Gastroesophageal sphincter (tissue), 3 donors: ENCODE measurements around the gene ABHD17C.

Source experiments
- EP300 ChIP-seq: sonication (generic); formaldehyde crosslinking; IDR thresholded peaks from one replicate; pipeline ENCODE4 v1.6.1; 2017; ENCODE audit warnings: antibody characterized with exemption, mild to moderate bottlenecking
- POLR2A ChIP-seq, 2 donors: fragments of 450-650 bp; IDR thresholded peaks; one replicate each; pipeline ENCODE4 v1.6.1; 2017; ENCODE audit warnings: antibody characterized with exemption in 2 of 2, mild to moderate bottlenecking in 2 of 2, moderate library complexity in 1 of 2
- POLR2AphosphoS5 ChIP-seq: sonication (generic); formaldehyde crosslinking; IDR thresholded peaks from one replicate; pipeline ENCODE4 v1.6.1; 2017; ENCODE audit warnings: antibody characterized with exemption
- TF ChIP-seq, protein P1 (sequence below), 4 experiments: fragments of 200-600 bp in 2 of 4; fragments of 450-650 bp in 2 of 4; sonication (generic) in 1 of 4; IDR thresholded peaks; one replicate each; pipeline ENCODE4 v1.5.1; 2017 to 2019; ENCODE audit warnings: antibody characterized with exemption in 4 of 4, mild to moderate bottlenecking in 2 of 4, moderate library complexity in 2 of 4

DNA sequence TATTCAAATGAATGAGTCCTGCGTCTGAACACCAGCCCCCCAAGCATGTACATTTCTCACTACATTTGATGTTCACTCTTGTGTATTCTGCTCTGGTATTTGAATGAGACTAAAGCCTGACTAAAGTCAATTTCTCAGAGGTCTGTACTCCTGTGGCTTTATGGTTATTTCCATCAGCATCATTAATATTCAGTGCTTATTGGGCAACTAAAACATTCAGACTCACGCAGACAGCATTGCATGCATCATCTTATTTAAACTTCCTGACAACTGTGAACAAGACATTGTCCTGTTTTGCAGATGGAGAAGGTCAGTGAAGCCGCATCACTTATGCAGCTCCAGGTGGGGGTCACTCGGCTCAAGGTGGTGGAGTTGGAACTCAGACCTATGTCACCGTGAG, 95.1 kb downstream of the ABHD17C start:
- TF ChIP-seq, protein P1, sequence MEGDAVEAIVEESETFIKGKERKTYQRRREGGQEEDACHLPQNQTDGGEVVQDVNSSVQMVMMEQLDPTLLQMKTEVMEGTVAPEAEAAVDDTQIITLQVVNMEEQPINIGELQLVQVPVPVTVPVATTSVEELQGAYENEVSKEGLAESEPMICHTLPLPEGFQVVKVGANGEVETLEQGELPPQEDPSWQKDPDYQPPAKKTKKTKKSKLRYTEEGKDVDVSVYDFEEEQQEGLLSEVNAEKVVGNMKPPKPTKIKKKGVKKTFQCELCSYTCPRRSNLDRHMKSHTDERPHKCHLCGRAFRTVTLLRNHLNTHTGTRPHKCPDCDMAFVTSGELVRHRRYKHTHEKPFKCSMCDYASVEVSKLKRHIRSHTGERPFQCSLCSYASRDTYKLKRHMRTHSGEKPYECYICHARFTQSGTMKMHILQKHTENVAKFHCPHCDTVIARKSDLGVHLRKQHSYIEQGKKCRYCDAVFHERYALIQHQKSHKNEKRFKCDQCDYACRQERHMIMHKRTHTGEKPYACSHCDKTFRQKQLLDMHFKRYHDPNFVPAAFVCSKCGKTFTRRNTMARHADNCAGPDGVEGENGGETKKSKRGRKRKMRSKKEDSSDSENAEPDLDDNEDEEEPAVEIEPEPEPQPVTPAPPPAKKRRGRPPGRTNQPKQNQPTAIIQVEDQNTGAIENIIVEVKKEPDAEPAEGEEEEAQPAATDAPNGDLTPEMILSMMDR (IDR thresholded peaks at IDR 0.05), result no peak
- no peak for TF ChIP-seq POLR2A (IDR thresholded peaks at IDR 0.05)
- no peak for TF ChIP-seq POLR2AphosphoS5
- no peak for TF ChIP-seq EP300
